ENCODE results near the gene OR8I2.
"Not testable (repeated sequence)": the region's sequence is repeated elsewhere in the genome, so short reads cannot be mapped to it uniquely, and the experiment has no call there.

OR8I2 gene

GRCh38 chr11:56093008-56093407 is at the start of gene OR8I2:
Gene OR8I2 (plus strand): TSS chr11:56093308. CDS start chr11:56093308, 0 bp downstream.
- no peak for DNase-seq (ENCODE audit: low spot score)

- DNase-seq (ENCODE audit: low spot score), result no peak
Observed at GRCh38 chr11:56045538-56045937, 47.6 kb upstream of the OR8I2 start.

- DNase-seq (ENCODE audit: low spot score), result no peak
Observed at GRCh38 chr11:56048480-56048879, 44.6 kb upstream of the OR8I2 start.

- DNase-seq (ENCODE audit: low spot score), result peak; percentile 24
Observed at GRCh38 chr11:56049487-56049886, 43.6 kb upstream of the OR8I2 start.

GRCh38 chr11:56056366-56056765 is 36.7 kb upstream of the OR8I2 start:
- DNase-seq (ENCODE audit: low spot score), result not testable (repeated sequence)

- DNase-seq (ENCODE audit: low spot score), result not testable (repeated sequence)
Observed at GRCh38 chr11:56057661-56058237, 35.4 kb upstream of the OR8I2 start.

GRCh38 chr11:56058260-56058780 is 34.8 kb upstream of the OR8I2 start:
- not testable (repeated sequence) for DNase-seq (ENCODE audit: low spot score)

- DNase-seq (ENCODE audit: low spot score), result no peak
Observed at GRCh38 chr11:56066980-56067379, 26.1 kb upstream of the OR8I2 start.

GRCh38 chr11:56089697-56090096 is 3.4 kb upstream of the OR8I2 start:
- no peak for DNase-seq (ENCODE audit: low spot score)

- DNase-seq (ENCODE audit: low spot score), result no peak
Observed at GRCh38 chr11:56103210-56103737, 10.2 kb downstream of the OR8I2 start, which contains the start of gene OR8H2. Gene OR8H2 (plus strand): TSS chr11:56103687. CDS start chr11:56105043, 1,356 bp downstream.

- no peak for DNase-seq (ENCODE audit: low spot score)
Observed at GRCh38 chr11:56122073-56122472, 29.0 kb downstream of the OR8I2 start, which contains the start of gene OR8H3. Gene OR8H3 (plus strand): TSS chr11:56122373. CDS start chr11:56122373, 0 bp downstream.

- no peak for DNase-seq (ENCODE audit: low spot score)
Observed at GRCh38 chr11:56140151-56140661, 47.1 kb downstream of the OR8I2 start, which contains the start of gene OR8J3. Gene OR8J3 (minus strand): TSS chr11:56140201. CDS start chr11:56137718, 2,483 bp downstream.

GRCh38 chr11:56143681-56144080 is 50.6 kb downstream of the OR8I2 start:
- not testable (repeated sequence) for DNase-seq (ENCODE audit: low spot score)
